ENCODE results near the gene FOXJ3.

- no peak for TF ChIP-seq CTCF (IDR thresholded peaks at IDR 0.05 in 4 of 5, conservative IDR thresholded peaks at IDR 0.05 in 1 of 5)
- TF ChIP-seq POLR2A (IDR thresholded peaks at IDR 0.05) = no peak
These were observed 36.0 kb upstream of the FOXJ3 start for GRCh38 chr1:42370876-42371549.
